Measurements from ENCODE around the gene LTBP3.
A peak's percentile ranks its signal among the peaks of the same experiment; 100 is the strongest.

LTBP3 gene

GRCh38 chr11:65492637-65493366 lies 65.4 kb downstream of the LTBP3 start:
- peak overlapping the region; percentile 94 for H3K27ac ChIP-seq

GRCh38 chr11:65492387-65492636 lies 65.8 kb downstream of the LTBP3 start:
- TF ChIP-seq CTCF (conservative IDR thresholded peaks at IDR 0.05), result no peak
- TF ChIP-seq ZFX (IDR thresholded peaks at IDR 0.05), result no peak
- H3K27ac ChIP-seq, result peak overlapping the region; percentile 94

More at GRCh38 chr11:65492637-65493366, 65.4 kb downstream of the LTBP3 start:
- no peak for TF ChIP-seq ZFX (IDR thresholded peaks at IDR 0.05)
- TF ChIP-seq CTCF (conservative IDR thresholded peaks at IDR 0.05), result no peak

GRCh38 chr11:65491614-65492386 lies 66.4 kb downstream of the LTBP3 start:
- TF ChIP-seq ZFX (IDR thresholded peaks at IDR 0.05) (no peak), CTCF (conservative IDR thresholded peaks at IDR 0.05) (no peak)
- peak overlapping the region; percentile 94 for H3K27ac ChIP-seq

- peak overlapping the region; percentile 94 for H3K27ac ChIP-seq
- TF ChIP-seq ZFX (IDR thresholded peaks at IDR 0.05), result no peak
- TF ChIP-seq CTCF (conservative IDR thresholded peaks at IDR 0.05), result no peak
Measured at GRCh38 chr11:65491163-65491465, 67.0 kb downstream of the LTBP3 start.

- TF ChIP-seq CTCF (conservative IDR thresholded peaks at IDR 0.05) (no peak), ZFX (IDR thresholded peaks at IDR 0.05) (no peak)
- H3K27ac ChIP-seq, result peak overlapping the region; percentile 94
Measured at GRCh38 chr11:65489706-65490320, 68.3 kb downstream of the LTBP3 start.

- no peak for TF ChIP-seq ZFX (IDR thresholded peaks at IDR 0.05)
- no peak for TF ChIP-seq CTCF (conservative IDR thresholded peaks at IDR 0.05)
- H3K27ac ChIP-seq, result peak overlapping the region; percentile 94
Measured at GRCh38 chr11:65489035-65489705, 69.0 kb downstream of the LTBP3 start.

All from C4-2B (cell line).